Neural cell (in vitro differentiated cells): ENCODE measurements around the gene LARGE1.

Source experiments
- CTCF ChIP-seq: fragments of 450-650 bp; IDR thresholded peaks from 2 replicates; pipeline ENCODE4 v1.5.1; 2014; ENCODE audit warnings: antibody characterized with exemption, mild to moderate bottlenecking, moderate library complexity; ENCODE audit not compliant: poor library complexity, severe bottlenecking
- POLR2AphosphoS5 ChIP-seq: IDR thresholded peaks from 2 replicates; pipeline ENCODE4 v1.6.1; 2012

GRCh38 chr22:33678523-33678922 is 241.8 kb downstream of the LARGE1 start:
- TF ChIP-seq CTCF (no peak), POLR2AphosphoS5 (no peak)
